ENCODE data around the gene CKS1B.

DNA sequence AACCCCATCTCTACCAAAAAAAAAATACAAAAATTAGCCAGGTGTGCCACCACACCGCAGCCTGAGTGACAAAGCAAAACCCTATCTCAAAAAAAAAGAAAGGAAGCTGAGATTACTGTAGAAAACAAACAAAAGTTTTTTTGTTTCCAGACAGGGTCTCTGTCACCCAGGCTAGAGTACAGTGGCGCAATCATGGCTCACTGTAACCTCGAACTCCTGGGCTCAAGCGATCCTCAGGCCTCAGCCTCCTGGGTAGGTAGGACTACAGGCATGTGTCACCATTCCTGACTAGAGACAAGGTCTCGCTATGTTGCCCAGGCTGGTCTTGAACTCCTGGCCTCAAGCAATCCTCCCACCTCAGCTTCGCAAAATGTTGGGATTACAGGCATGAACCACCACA lies 10.1 kb upstream of the CKS1B start:
- TF ChIP-seq, protein P1, sequence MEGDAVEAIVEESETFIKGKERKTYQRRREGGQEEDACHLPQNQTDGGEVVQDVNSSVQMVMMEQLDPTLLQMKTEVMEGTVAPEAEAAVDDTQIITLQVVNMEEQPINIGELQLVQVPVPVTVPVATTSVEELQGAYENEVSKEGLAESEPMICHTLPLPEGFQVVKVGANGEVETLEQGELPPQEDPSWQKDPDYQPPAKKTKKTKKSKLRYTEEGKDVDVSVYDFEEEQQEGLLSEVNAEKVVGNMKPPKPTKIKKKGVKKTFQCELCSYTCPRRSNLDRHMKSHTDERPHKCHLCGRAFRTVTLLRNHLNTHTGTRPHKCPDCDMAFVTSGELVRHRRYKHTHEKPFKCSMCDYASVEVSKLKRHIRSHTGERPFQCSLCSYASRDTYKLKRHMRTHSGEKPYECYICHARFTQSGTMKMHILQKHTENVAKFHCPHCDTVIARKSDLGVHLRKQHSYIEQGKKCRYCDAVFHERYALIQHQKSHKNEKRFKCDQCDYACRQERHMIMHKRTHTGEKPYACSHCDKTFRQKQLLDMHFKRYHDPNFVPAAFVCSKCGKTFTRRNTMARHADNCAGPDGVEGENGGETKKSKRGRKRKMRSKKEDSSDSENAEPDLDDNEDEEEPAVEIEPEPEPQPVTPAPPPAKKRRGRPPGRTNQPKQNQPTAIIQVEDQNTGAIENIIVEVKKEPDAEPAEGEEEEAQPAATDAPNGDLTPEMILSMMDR (IDR thresholded peaks at IDR 0.05) = no peak
- TF ChIP-seq POLR2A (IDR thresholded peaks at IDR 0.05) = no peak
